A673 (cell line): ENCODE results near the gene CDK19.

Source experiments
- CTCF ChIP-seq: fragments of 300-800, 200-600 bp; sonication (generic); conservative IDR thresholded peaks from 2 replicates; pipeline ENCODE4 v1.5.1; 2017; ENCODE audit warnings: low read depth, mild to moderate bottlenecking, antibody characterized with exemption, low read length, moderate library complexity, mixed read lengths
- EZH2 ChIP-seq: fragments of 200-600 bp; sonication (generic); IDR thresholded peaks from 2 replicates; pipeline ENCODE4 v1.6.1; 2017; ENCODE audit warnings: borderline replicate concordance, low read depth, mild to moderate bottlenecking, mixed read lengths, antibody characterized with exemption, low read length; ENCODE audit not compliant: poor library complexity, severe bottlenecking

GRCh38 chr6:110622912-110623578 lies 192.2 kb downstream of the CDK19 start:
- TF ChIP-seq CTCF = no peak
- no peak for TF ChIP-seq EZH2
